Sciatic nerve (tissue), 2 donors: ENCODE measurements around the gene RUVBL1. TPM values are rescaled to one million over a fixed set of nuclear protein-coding genes. Genes with fewer than 3 reads are reported as not detected.
A peak's percentile ranks its signal among the peaks of the same experiment; 100 is the strongest.
"Not testable (repeated sequence)": the region's sequence is repeated elsewhere in the genome, so short reads cannot be mapped to it uniquely, and the experiment has no call there.

Experiments
- ATAC-seq: fragments of 200-7000 bp; cut with Tn5 transposase; one replicate; pipeline ENCODE4 v1.9.1; 2020; ENCODE audit warnings: mild to moderate bottlenecking, moderate library complexity
- DNase-seq: peaks from one replicate; pipeline ENCODE4 v3.0.0-alpha.2; 2020; ENCODE audit warnings: low spot score
- intact Hi-C: fragments of 100-400 bp; cut with DNase I; formaldehyde crosslinking; loops from one replicate; pipeline ENCODE4 v1.14.2; 2022
- total RNA-seq: library from RNA; stranded (reverse); fragmentation: NEBNext Ultra II Directional; extraction: Animal tissue kit (Norgen Biotek cat#: 25700); gene quantifications from one replicate; pipeline ENCODE4 v1.2.1, GENCODE V29; 2021
- donor health status: DM: no; HTN: no; CAD: no.
- donor health status: DM: no; HTN: no; CAD: no.

Gene RUVBL1
- total RNA-seq: 26.7 TPM

DNA sequence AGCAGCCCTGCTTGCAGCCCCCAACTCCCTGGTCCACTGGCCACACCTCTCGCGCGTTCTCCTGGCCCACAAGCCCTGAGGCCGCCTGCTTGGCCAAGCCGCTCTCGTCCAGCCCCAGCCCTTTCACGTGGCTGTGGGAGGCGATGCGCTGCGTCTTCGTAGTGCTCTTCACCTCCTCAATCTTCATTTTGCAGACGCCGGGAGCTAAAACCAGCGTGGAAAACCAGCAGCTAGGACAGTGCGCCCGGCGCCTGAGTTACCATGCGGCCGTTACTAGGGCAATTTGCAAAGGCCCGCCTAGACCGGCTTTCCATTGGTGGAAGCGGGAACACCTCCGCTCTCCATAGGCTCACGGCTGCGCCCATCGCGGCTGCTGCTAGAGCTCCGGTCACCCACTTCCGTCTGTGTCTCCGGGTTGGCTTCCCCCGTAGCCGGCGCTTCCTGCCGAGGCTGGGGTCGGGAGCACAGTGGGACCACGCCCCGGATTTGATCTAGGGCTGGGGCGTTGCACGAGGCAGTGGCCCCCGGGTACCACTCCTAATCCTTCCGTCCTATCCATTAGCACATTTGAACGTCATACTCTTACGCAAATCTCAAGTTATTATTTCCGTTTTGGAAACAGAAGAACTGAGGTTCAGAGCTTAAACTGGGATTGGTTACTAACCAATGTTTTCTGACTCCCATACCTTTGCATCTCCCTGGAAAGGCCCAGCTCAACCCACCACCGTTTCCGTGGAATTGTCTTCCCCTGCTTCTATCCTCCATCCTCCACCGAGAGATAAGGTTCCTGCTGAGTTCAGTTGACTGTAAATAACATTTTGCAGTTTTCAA, at the start of gene RUVBL1:
Gene RUVBL1, minus strand, starts transcription at position 275 of the 831 bp plus-strand sequence. Its CDS starts 88 bp downstream, at position 187.
- DNase-seq: peak; percentile 97
- ATAC-seq: peak; percentile 100
- intact Hi-C loops: no loop called here

DNA sequence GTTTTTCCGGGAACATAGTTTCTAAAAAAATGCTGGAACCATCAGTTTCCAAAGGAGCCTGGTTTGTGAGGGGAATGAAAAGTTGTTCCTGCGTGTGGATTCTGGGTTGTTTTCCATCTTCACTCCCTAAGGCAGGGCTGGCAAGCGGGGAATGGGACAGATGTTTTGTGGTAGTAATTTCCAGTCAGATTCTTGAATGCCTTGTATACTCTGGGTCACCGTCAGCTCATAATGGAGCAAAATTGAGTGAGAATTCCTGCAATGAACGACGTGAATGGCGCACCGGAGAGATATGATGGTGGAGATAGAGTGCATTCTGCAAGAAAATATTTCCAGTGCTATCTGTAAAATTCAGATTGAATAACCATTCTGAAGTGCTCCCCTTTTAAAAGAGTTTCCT, 49.6 kb upstream of the RUVBL1 start:
- intact Hi-C loops: no loop called here
- ATAC-seq (no peak), DNase-seq (no peak)

DNA sequence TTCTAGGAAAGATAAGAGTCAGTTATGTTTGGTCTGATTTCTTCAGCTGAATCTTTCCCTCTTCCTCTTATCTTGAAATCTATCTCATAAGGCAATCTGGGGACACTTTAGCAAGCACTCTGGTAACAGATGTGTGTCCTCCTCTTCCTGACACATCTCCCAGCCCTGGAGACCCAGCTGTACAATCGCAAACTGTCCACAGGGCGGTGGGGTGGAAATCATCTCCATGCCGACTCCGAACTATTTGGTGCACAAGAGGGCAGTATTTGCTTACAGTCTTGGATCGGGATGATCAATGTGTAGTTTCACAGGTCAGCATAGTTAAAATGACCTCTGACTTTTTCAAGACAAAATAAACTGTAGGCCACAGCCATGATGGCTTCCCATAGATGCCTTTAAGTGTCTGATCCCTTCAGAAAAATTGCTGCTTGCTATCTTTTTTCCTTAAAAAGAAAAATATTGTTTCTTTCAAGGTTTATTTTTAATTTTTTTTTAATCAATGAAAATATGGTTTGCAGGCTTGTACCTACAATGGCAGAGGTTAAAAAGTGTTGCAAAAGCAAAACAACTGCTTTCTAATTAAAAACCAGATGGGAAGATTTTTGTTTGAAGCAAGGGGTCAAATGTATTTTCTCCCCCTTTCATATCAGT, 47.4 kb upstream of the RUVBL1 start:
- ATAC-seq (peak; percentile 88), DNase-seq (no peak)
- intact Hi-C loops: no loop called here

DNA sequence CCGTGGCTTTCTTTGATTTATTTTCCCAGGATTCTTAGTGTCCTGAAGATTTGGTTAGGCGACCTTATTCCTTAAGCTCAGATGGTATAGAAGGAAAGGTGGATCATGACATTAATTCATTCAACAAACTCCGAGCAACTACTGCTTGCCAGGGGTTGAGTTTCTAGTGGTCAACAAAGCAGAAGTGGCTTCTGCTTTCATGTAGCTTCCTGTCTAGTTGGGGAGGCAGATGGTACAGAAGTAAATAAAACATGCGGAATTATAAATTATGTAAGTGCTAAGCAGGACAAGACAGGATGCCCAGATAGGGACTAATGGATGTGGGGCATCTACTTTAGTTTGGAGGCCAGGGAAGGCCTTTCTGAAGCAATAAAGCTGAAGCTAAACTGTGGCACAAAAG, 45.2 kb upstream of the RUVBL1 start:
- DNase-seq (no peak), ATAC-seq (no peak)
- intact Hi-C loops: loop anchor here (10.0 kb wide), 1 partner anchor 156 kb away; no protein-coding TSS in a partner anchor

DNA sequence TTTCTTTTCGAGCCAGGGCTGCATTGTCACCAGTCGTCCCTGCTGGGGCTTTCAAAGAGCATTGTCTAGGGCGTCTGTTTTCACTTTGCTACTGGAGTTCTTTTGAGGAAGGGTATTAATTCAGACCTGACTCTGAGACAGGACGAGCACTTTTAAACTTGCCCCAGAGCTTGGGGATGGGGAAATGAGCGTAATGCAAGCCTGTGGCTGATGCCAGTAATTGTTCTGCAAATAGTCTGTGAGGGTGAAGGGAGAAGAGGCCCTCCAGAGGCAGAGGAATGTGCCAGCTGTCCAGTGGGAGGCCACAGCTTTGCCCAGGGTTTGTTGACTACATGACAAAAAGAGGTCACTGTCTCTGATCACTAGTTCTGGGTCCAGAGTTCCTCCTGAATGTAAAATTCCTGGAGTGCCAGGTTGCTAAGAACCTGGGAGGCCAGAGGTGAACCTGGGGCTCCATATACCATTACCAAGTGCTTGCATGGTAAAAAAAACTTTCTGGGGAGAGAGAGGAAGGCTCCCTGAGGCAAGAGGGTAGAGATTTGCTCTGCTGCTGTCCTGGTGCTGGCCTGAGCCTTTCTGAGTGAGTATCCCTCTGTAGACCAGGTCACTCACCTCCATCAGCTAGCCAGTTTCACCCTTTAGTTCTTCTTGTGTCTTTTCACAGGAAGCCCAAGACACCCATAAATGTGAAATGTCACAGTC, 44.5 kb upstream of the RUVBL1 start:
- ATAC-seq (no peak), DNase-seq (no peak)
- intact Hi-C loops: loop anchor here (10.0 kb wide), 1 partner anchor 157 kb away; no protein-coding TSS in a partner anchor

DNA sequence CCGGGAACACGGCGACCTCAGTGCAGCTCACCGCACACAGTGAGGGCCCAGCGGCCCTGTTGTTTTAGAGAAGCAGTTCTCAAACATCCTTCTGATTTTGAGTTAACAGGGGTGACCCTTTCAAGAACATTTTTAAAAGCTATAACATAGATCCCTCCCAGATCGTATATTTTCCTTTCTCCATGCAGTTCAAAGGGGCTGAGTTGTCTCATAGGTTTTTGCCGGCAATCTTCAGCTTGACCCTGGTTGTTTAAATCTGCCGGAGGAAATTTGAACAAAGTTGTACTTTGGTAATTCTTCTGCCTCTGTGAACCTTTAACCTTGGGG, 44.0 kb upstream of the RUVBL1 start:
- ATAC-seq (no peak), DNase-seq (no peak)
- intact Hi-C loops: loop anchor here (10.0 kb wide), 1 partner anchor 157 kb away; no protein-coding TSS in a partner anchor

DNA sequence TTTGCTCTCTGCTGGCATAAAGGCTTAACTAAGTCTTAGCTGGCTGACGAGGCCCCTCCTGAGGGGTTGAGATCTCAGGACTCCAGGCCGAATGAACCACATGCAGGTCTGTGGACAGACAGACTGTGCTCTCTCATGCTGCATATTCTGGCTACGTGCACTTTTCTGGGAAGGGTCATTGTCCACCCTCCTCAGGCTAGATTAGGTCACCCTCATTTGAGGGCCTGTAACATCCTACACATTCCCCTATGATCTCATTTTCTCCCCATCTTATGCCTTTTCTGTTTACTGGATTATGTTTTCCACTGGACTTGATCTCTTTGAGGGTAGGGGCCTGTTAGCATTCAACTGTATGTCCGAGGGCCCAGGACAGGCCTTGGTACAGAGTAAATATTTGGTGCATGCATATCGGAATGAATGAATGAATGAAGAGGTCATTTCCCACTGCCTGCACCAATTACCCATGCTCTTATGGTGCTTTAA, 43.4 kb upstream of the RUVBL1 start:
- ATAC-seq: no peak
- intact Hi-C loops: loop anchor here (10.0 kb wide), 1 partner anchor 158 kb away; no protein-coding TSS in a partner anchor

DNA sequence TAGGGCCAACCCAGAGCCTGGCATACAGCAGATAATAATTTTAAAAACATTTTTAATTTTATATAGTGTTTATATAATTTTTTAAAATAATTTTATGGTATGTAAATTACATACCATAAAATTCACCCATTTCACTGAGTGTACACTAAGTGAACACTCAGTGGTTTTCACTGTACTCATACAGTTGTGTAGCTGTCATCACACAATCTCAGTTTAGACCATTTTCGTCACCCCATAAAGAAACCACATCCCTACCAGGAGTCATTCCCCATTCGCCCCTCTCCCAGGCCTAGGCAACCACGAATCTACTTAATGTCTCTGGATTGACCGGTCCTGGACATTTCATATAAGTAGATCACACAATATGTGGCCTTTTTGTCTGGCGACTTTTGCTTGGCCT, 39.8 kb upstream of the RUVBL1 start:
- intact Hi-C loops: loop anchor here (10.0 kb wide), 1 partner anchor 161 kb away; no protein-coding TSS in a partner anchor
- DNase-seq: no peak
- ATAC-seq: no peak

More for the DNA sequence above, 43.4 kb upstream of the RUVBL1 start:
- DNase-seq: no peak

DNA sequence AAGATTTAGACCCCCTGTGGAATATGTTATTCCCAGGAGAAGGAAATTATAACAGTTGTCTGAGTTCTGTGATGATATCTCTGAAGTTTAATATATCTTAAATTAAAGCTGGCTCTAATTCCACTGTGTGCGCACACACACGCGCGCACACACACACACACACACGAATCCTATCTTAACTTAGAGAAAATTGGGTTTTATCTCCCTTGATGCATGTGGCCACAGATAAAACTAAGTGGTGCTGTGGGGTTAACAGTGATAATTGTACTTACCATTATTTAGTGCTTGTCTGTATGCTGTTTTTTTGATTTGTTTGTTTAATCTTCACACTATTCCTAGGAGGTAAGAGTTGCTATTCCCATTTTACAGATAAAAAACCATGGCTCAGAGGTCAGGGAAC, 37.0 kb upstream of the RUVBL1 start:
- DNase-seq (no peak), ATAC-seq (no peak)
- intact Hi-C loops: loop anchor here (10.0 kb wide), 1 partner anchor 164 kb away; no protein-coding TSS in a partner anchor

DNA sequence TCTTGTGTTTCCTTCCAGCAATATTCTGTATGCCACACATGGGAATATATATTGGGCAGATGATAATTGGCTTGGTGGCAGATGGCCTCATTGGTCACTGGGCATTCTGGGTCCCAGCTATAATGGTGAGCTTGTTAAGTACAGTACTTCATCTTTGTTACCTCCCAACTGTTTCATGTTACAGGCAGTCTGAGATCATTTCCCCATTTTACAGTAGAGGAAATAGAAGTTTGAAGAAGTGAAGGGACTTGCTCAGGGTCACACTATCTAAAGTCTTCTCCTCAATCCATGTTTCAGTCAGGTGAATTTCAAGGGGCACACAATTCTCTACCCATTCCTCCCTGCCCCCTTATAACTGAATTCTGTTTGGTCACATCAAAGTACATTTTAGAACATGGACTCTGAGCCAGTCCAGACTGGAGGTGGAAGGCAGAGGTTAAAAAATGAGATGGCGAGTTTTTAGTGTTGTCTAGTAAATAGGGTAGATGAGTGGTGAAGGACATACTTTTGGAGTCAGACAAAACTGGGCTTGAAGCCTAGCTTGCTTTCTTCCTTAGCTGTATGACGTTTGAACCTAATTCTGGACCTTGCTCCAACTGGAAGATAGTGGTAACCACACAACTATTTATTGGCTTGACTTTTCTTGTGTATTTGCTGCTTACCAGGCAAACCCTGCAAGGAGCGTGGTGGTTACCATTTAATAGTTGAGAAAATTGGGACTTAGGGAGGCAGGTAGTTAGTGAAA, 32.2 kb upstream of the RUVBL1 start:
- intact Hi-C loops: no loop called here

DNA sequence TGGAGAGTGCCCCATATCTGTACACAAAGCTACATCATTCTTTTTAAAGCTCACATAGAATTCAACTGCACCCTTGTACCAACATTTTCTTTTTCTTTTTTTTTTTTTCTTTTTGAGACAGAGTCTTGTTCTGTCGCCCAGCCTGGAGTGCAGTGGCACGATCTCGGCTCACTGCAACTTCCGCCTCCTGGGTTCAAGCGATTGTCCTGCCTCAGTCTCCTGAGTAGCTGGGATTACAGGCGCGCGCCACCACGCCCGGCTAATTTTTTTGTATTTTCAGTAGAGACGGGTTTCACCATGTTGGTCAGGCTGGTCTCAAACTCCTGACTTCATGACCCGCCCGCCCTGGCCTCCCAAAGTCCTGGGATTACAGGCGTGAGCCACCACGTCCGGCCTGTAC, 30.7 kb upstream of the RUVBL1 start:
- ATAC-seq, intact Hi-C loops, DNase-seq: not testable (repeated sequence)

More for the DNA sequence above, 32.2 kb upstream of the RUVBL1 start:
- DNase-seq (no peak), ATAC-seq (no peak)

DNA sequence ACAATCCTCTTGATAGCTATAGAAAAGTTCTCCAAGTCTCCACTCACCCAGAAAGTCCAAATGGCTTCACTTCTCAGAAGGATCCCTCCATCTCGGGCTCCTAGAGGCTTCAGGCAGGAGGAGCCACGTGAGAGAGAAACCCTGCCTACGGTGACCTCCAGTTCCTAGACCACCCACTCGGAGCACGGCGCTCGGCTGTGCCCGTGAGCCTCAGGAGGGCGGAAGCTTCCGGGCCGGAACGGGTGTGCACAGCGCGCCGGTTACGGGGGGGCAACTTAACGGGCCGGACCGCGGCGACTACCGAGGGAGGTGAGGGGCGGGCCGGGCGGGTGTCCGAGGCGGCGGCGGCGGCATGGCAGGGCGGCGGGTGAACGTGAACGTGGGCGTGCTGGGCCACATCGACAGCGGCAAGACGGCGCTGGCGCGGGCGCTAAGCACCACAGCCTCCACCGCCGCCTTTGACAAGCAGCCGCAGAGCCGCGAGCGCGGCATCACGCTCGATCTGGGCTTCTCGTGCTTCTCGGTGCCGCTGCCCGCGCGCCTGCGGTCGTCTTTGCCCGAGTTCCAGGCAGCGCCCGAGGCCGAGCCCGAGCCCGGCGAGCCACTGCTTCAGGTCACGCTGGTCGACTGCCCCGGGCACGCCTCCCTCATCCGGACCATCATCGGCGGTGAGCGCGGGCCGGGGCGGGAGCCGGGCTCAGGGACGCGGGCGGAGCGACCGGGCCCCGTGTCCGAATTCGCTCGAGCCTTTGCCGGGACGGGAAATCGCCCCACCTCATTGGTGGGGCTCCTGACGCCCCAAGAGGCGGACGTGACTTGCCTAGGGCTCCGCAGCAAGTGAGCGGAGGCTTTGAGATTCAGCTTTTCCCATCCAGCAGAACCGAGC, 29.8 kb upstream of the RUVBL1 start, which contains the start of gene EEFSEC:
Gene EEFSEC, plus strand, starts transcription at position 326 of the 886 bp plus-strand sequence. Its CDS starts 27 bp downstream, at position 353.
- ATAC-seq: peak; percentile 96
- peak; percentile 89 for DNase-seq
- intact Hi-C loops: no loop called here

DNA sequence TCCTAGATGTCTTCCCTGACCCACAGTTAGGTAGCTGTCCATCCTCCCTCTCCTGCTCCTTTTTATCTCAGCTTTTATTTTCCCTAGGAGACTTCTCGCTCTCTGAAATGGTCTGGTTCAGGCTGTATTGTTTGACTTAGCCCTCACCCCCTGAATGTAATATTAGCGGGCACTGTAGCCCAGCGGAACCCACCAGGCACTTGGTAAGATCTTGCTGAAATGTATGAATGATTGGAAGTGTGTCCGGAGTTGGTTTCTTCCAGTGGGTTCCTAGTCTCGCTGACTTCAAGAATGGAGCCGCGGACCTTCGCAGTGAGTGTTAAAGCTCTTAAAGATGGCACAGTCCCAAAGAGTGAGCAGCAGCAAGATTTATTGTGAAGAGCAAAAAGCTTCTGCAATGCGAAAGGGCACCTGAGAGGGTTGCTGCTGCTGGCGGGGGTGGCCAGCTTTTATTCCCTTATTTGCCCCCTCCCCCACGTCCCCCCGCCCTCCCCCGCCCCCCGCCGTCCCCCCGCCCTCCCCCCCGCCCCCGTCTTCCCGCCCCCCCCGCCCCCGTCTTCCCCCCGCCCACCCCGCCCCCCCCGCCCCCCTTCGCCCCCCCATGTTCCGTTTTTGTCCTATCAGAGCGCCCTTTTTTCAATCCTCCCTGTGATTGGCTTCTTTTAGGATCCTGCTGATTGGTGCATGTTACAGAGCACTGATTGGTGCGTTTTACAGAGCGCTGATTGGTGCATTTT, 29.0 kb upstream of the RUVBL1 start:
- intact Hi-C loops: no loop called here
- no peak for DNase-seq
- ATAC-seq: no peak

DNA sequence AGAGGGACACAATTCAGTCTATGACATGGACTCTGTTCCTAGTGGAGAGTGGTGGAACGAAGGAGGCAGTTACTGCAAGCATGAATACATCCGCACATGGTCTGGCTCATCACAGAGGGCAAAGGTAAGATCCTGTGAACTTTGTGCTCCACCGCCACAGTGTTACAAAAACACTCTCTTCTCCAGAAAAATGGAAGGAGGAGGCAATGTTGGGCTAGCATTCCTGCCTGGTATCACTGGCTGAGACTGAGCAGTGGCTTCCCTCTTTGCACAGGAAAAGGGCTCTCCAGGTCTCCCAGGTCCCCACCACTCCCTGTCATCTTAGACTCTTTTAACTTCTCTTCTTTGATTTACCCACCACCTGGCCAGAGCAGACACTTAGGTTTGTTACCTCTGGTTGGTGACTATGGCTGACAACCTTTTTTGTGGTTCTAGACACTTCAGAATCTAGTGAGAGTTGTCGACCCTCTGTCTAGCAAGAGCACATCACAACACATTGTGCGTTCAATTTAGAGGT, 28.2 kb upstream of the RUVBL1 start:
- ATAC-seq (no peak), DNase-seq (no peak)
- intact Hi-C loops: no loop called here

DNA sequence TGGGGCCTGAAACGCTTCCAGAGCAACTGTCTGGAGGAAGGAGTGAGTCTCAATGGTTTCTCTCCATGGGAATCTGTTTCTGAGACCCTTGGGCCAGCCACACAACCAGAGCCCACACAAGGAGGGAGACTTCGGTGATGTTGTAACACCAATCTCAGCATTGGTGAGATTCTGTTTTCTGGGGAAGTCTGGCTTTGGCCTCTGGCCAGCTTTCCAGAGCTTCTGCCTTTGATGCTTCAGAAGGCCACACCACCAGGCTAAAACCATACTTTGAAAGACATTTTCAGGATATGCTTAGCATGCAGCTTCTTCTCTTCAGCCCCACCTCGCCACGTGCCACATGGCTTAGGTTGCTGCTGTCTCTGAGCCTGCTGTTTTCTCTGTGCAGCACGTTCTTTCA, 26.0 kb upstream of the RUVBL1 start:
- intact Hi-C loops: no loop called here
- DNase-seq: peak; percentile 71
- no peak for ATAC-seq

DNA sequence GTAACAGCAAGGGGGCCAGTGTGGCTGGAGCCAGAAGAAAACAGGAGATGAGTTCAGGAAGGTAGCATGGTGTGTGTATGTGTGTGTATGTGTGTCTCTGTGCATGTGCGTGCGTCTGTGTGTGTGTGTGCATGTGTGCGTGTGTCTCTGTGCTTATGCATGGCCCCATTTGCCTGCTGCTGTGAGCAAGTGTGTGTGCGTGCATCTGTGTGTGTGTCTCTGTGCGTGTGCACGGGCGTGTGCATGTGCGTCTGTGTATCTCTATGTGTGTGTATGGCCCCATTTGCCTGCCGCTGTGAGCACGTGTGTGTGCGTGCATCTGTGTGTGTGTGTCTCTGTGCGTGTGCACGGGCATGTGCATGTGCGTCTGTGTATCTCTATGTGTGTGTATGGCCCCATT, 22.6 kb upstream of the RUVBL1 start:
- DNase-seq (no peak), ATAC-seq (no peak)
- intact Hi-C loops: no loop called here

DNA sequence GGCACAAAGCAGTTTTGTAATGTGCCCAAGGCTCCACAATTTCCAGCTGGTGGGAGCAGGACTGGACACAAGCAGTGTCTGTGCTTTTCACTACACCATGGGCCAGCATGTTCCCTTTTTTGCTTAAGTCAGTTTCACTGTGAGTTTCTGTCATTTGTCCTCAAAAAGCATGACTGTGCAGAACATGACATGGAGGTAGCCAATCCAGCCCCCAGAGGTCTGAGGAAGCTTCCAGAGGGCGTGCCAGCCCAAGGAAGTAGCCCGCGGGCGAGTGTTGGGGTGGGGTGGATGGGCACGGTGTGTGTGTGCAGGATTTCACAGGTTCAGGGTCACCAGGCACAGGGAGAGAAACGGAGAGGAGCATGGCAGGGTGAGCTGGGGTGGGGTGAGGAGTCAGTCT, 21.7 kb upstream of the RUVBL1 start:
- ATAC-seq (peak; percentile 75), DNase-seq (no peak)
- intact Hi-C loops: no loop called here
